Nephron progenitor cell (in vitro differentiated cells): ENCODE measurements around the gene CD4.
A peak's percentile ranks its signal among the peaks of the same experiment; 100 is the strongest.

Source experiments
- DNase-seq: peaks from one replicate; pipeline ENCODE4 v3.0.0; 2021
- H3K27ac Mint-ChIP-seq: 2 replicates; pipeline ENCODE4 v1.8.0; 2021; ENCODE audit warnings: mild to moderate bottlenecking, moderate library complexity, mixed read lengths
- H3K27me3 Mint-ChIP-seq: 2 replicates; pipeline ENCODE4 v1.8.0; 2021; ENCODE audit warnings: mild to moderate bottlenecking, low read depth, mixed read lengths; ENCODE audit not compliant: poor library complexity
- H3K36me3 Mint-ChIP-seq: 2 replicates; pipeline ENCODE4 v1.8.0; 2021; ENCODE audit warnings: low read depth, mixed read lengths
- H3K4me1 Mint-ChIP-seq: 2 replicates; pipeline ENCODE4 v1.8.0; 2021; ENCODE audit warnings: mixed read lengths
- H3K4me3 Mint-ChIP-seq: 2 replicates; pipeline ENCODE4 v1.8.0; 2021; ENCODE audit warnings: mild to moderate bottlenecking, moderate library complexity, mixed read lengths
- H3K9me3 Mint-ChIP-seq: 2 replicates; pipeline ENCODE4 v1.8.0; 2021; ENCODE audit warnings: mild to moderate bottlenecking, moderate library complexity, mixed read lengths
- TF ChIP-seq, protein P1 (sequence below): fragments of 200-600 bp; sonication (generic); IDR thresholded peaks from 2 replicates; pipeline ENCODE4 v1.5.0; 2021; ENCODE audit warnings: antibody characterized with exemption

The CD4 gene

DNA sequence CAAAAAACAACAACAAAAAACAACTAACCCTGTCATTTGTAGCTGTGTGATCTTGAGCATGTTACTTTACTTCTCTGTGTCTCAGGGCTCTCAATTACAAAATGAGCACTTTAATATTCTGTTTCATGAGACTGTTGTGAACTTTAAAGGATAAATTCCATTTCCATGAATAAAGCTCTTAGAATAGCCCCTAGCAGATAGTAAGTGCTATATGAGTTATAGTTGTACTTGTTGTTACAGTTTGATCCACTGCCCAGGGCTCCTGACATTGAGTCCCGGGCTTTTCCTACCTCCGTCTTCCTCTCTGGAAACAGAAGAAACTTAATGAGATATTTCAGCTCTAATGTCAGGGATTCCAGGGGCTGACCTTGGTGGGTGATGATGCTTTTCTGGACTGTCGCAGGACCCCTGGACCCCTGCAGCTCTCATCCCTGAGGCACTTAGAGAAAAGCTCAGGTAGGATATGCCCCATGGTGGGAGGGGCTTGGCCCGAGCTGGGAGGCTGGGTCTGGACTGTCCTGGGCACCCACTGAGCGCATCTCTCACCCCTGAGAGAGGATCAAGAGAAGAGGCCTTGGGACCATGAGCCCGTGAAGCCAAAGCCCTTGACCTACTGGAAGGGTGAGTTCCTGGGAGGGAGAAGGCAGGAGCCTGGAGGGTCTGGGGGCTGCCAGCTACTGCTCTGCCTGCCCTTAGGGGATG is 44.0 kb downstream of the CD4 start:
- TF ChIP-seq, protein P1, sequence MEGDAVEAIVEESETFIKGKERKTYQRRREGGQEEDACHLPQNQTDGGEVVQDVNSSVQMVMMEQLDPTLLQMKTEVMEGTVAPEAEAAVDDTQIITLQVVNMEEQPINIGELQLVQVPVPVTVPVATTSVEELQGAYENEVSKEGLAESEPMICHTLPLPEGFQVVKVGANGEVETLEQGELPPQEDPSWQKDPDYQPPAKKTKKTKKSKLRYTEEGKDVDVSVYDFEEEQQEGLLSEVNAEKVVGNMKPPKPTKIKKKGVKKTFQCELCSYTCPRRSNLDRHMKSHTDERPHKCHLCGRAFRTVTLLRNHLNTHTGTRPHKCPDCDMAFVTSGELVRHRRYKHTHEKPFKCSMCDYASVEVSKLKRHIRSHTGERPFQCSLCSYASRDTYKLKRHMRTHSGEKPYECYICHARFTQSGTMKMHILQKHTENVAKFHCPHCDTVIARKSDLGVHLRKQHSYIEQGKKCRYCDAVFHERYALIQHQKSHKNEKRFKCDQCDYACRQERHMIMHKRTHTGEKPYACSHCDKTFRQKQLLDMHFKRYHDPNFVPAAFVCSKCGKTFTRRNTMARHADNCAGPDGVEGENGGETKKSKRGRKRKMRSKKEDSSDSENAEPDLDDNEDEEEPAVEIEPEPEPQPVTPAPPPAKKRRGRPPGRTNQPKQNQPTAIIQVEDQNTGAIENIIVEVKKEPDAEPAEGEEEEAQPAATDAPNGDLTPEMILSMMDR = no peak
- peaks cover 60% of the 10 kb centered on the region for H3K36me3 Mint-ChIP-seq
- H3K27ac Mint-ChIP-seq = peak overlapping the region; percentile 48
- no peak for DNase-seq
- peaks cover 5% of the 10 kb centered on the region for H3K27me3 Mint-ChIP-seq
- H3K4me1 Mint-ChIP-seq = peaks cover 25% of the 10 kb centered on the region
- H3K4me3 Mint-ChIP-seq = no peak overlapping the region
- no peaks in the 10 kb centered on the region for H3K9me3 Mint-ChIP-seq

DNA sequence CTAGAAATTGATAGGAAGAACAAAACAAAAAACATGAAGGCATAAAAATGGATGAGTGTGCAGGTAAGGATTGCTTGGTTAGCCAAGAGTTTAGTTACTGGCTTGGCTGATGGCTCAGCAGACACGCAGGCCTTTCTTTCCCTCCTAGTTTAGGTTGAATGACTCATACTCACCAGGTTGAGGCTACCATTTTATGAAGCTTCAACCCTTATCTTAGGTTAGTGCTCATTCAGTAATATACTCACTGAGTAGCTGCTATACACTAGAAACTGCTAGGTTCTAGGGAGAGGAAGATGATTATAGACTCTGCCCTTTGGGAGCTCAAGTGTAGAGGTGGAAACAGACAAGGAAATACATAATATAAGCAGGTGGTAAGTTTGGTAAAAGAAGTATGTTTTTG is 44.9 kb downstream of the CD4 start:
- DNase-seq = no peak
- Mint-ChIP-seq H3K4me1 (peaks cover 27% of the 10 kb centered on the region), H3K27ac (no peak overlapping the region), H3K36me3 (peaks cover 62% of the 10 kb centered on the region), H3K27me3 (peaks cover 5% of the 10 kb centered on the region), H3K9me3 (no peaks in the 10 kb centered on the region), H3K4me3 (no peak overlapping the region)
- TF ChIP-seq, protein P1 = no peak

GRCh38 chr12:6834873-6835272 is 45.5 kb downstream of the CD4 start:
- H3K4me3 Mint-ChIP-seq = no peak overlapping the region
- H3K36me3 Mint-ChIP-seq = peaks cover 62% of the 10 kb centered on the region
- TF ChIP-seq, protein P1 = no peak
- no peaks in the 10 kb centered on the region for H3K9me3 Mint-ChIP-seq
- no peak overlapping the region for H3K27ac Mint-ChIP-seq
- DNase-seq = no peak
- H3K27me3 Mint-ChIP-seq = peaks cover 5% of the 10 kb centered on the region
- peaks cover 21% of the 10 kb centered on the region for H3K4me1 Mint-ChIP-seq

DNA sequence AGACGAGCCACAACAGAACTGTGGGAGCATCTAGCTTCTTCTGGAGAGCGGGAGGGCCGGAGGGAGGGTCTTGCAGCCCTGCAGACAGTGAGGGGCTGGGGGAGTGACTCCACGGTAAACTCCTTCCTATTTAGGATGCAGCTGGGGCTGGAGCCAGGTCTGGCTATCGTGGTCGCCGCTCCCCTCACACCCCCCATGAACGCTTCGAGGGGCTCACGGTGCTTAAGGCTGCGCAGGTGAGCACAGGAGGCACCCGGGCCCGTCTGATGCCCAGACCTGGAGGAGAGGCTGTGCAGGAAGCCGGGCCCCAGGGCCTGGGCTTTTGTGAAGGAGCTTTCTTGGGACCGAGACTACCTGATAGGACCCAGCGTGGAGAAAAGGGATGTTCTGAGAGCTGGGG is 47.5 kb downstream of the CD4 start:
- H3K4me3 Mint-ChIP-seq = no peak overlapping the region
- peaks cover 5% of the 10 kb centered on the region for H3K27me3 Mint-ChIP-seq
- peaks cover 50% of the 10 kb centered on the region for H3K36me3 Mint-ChIP-seq
- DNase-seq = no peak
- H3K4me1 Mint-ChIP-seq = peaks cover 4% of the 10 kb centered on the region
- TF ChIP-seq, protein P1 = no peak
- no peaks in the 10 kb centered on the region for H3K9me3 Mint-ChIP-seq
- H3K27ac Mint-ChIP-seq = no peak overlapping the region

- peaks cover 45% of the 10 kb centered on the region for H3K36me3 Mint-ChIP-seq
- peaks cover 5% of the 10 kb centered on the region for H3K27me3 Mint-ChIP-seq
- peaks cover 4% of the 10 kb centered on the region for H3K4me1 Mint-ChIP-seq
- TF ChIP-seq, protein P1 = no peak
- H3K9me3 Mint-ChIP-seq = no peaks in the 10 kb centered on the region
- DNase-seq = no peak
- no peak overlapping the region for H3K4me3 Mint-ChIP-seq
- H3K27ac Mint-ChIP-seq = no peak overlapping the region
These were observed 48.2 kb downstream of the CD4 start for GRCh38 chr12:6837370-6838060.
